Hepatocyte (in vitro differentiated cells): ENCODE results near the gene IL9R.

ENCODE experiments used
- EZH2 ChIP-seq: fragments of 200-600 bp; sonication (generic); IDR thresholded peaks from 2 replicates; pipeline ENCODE4 v1.6.1; 2016; ENCODE audit warnings: antibody characterized with exemption, mild to moderate bottlenecking, borderline replicate concordance
- TF ChIP-seq, protein P1 (sequence below): fragments of 200-600 bp; sonication (generic); IDR thresholded peaks from 2 replicates; pipeline ENCODE4 v1.5.1; 2016; ENCODE audit warnings: antibody characterized with exemption, mild to moderate bottlenecking; ENCODE audit not compliant: poor library complexity

DNA sequence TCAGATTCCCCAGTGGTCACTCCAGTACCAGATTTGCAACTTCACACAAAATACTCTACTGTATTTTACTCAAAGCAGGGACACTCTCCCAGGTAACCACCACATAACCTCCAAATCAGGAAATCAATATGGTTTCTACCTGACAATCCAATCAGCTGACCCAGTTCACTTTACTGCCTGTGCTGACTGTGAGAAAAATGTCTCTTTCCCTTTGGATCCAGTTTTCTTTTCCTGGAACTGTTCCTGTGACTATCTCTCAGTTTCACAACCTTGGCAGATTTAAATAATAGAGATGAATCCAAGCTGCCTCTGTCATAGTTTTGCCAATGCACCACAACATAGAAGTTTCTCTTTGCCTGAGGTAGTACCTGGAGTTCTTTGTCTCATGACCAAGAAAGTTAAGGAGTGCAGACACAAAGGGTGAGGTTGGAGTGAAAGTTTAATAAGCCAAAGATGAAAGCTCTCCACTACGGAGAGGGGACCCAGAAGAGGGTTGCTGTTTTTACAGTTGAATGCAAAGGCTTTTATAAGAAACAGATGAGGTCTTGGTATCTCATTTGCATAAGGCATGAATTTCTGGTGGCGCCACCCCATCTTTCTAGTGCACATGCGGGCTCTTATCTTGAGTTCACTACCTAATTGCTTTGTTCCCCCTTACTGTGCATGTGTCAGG, 29.7 kb upstream of the IL9R start:
- TF ChIP-seq, protein P1, sequence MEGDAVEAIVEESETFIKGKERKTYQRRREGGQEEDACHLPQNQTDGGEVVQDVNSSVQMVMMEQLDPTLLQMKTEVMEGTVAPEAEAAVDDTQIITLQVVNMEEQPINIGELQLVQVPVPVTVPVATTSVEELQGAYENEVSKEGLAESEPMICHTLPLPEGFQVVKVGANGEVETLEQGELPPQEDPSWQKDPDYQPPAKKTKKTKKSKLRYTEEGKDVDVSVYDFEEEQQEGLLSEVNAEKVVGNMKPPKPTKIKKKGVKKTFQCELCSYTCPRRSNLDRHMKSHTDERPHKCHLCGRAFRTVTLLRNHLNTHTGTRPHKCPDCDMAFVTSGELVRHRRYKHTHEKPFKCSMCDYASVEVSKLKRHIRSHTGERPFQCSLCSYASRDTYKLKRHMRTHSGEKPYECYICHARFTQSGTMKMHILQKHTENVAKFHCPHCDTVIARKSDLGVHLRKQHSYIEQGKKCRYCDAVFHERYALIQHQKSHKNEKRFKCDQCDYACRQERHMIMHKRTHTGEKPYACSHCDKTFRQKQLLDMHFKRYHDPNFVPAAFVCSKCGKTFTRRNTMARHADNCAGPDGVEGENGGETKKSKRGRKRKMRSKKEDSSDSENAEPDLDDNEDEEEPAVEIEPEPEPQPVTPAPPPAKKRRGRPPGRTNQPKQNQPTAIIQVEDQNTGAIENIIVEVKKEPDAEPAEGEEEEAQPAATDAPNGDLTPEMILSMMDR: no peak
- TF ChIP-seq EZH2: no peak
